Measurements from ENCODE around the gene CTSZ.

CTSZ gene

GRCh38 chr20:59030911-59031563 lies 24.0 kb upstream of the CTSZ start:
- no peak for DNase-seq

GRCh38 chr20:59028812-59029211 lies 21.8 kb upstream of the CTSZ start:
- no peak for DNase-seq

- DNase-seq, result no peak
These were observed 20.8 kb upstream of the CTSZ start for GRCh38 chr20:59027741-59028320.

GRCh38 chr20:59026904-59027740 lies 20.1 kb upstream of the CTSZ start:
- DNase-seq, result no peak

GRCh38 chr20:59025511-59025910 lies 18.5 kb upstream of the CTSZ start:
- DNase-seq, result no peak

GRCh38 chr20:59025086-59025485 lies 18.0 kb upstream of the CTSZ start:
- DNase-seq, result no peak

- no peak for DNase-seq
These were observed 17.1 kb upstream of the CTSZ start for GRCh38 chr20:59024111-59024530.

- no peak for DNase-seq
These were observed 16.6 kb upstream of the CTSZ start for GRCh38 chr20:59023616-59024015.

GRCh38 chr20:59022754-59023153 lies 15.7 kb upstream of the CTSZ start:
- DNase-seq, result no peak

GRCh38 chr20:59020938-59021551 lies 14.0 kb upstream of the CTSZ start:
- no peak for DNase-seq

GRCh38 chr20:59019217-59019616 lies 12.2 kb upstream of the CTSZ start, which contains the start of gene TUBB1:
TUBB1 (plus strand) TSS chr20:59019429; CDS start chr20:59019523, 94 bp downstream.
- DNase-seq, result no peak

GRCh38 chr20:59018817-59019216 lies 11.8 kb upstream of the CTSZ start:
- DNase-seq, result no peak

GRCh38 chr20:59017493-59018231 lies 10.6 kb upstream of the CTSZ start:
- DNase-seq, result no peak

- no peak for DNase-seq
These were observed 9.9 kb upstream of the CTSZ start for GRCh38 chr20:59016795-59017492.

GRCh38 chr20:59015812-59016711 lies 9.0 kb upstream of the CTSZ start:
- no peak for DNase-seq

- no peak for DNase-seq
These were observed 8.4 kb upstream of the CTSZ start for GRCh38 chr20:59015411-59015810.

GRCh38 chr20:59014680-59015389 lies 7.8 kb upstream of the CTSZ start:
- DNase-seq, result no peak

GRCh38 chr20:59013959-59014608 lies 7.0 kb upstream of the CTSZ start:
- no peak for DNase-seq

- DNase-seq, result no peak
These were observed 6.2 kb upstream of the CTSZ start for GRCh38 chr20:59013031-59013951.
